IPS-18c (cell line): ENCODE data around the gene CEP164.

Experiments
- H3K4me3 ChIP-seq: 2 replicates; pipeline ENCODE4 v1.7.0; 2013; ENCODE audit warnings: low read depth, mild to moderate bottlenecking, low read length, moderate library complexity; ENCODE audit not compliant: insufficient read depth
- H3K9me3 ChIP-seq: one replicate; pipeline ENCODE4 v1.6.1; 2013; ENCODE audit warnings: mild to moderate bottlenecking, low read length, moderate library complexity; ENCODE audit not compliant: control insufficient read depth, insufficient read depth

Gene CEP164

DNA sequence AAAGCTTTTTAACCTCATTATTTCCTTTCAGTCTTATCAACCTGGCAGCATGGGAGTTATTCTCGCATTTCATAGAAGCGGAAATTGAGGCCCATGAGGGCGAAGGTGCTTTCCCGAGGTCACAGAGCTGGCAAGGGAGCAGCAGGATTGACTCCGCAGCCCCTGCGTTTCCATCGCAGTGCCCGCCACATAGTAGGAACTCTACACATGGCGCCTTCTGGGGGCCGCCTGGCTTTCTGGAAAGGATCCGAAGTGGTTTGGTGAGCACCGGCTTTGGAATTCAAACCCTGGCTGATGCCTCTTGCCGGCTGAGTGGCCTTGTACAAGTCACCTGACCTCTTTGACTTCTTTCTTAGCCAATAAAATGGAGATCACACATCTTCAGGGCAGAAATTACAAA, 93.4 kb downstream of the CEP164 start:
- Histone ChIP-seq H3K9me3 (no peaks in the 10 kb centered on the region), H3K4me3 (no peak overlapping the region)

GRCh38 chr11:117421476-117421875, 93.8 kb downstream of the CEP164 start:
- H3K4me3 ChIP-seq = no peak overlapping the region
- no peaks in the 10 kb centered on the region for H3K9me3 ChIP-seq

DNA sequence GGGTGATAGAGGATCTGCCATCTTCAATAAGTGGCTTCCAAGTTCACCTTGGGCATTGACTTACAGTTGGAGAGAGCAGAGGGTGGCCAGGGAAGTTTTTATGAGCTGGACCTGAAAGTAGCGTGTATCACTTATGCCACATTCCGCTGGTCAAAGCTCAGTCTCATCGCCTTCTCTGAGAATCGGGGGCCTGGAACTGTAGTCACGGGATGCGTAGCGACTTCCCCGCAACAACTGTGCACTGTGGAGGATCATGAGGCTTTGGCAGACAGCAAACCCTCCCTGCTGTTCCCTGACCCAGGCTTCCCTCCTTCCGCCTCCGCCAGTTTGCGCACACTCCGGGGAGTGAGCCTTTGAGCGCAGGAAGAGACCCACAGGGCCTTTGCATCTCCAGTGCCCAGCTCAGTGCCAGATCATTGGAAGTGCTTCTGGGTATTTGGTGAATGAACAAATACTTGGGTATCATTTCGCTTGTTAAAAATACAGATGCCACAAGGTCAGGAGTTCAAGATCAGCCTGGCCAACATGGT, 95.5 kb downstream of the CEP164 start:
- no peak overlapping the region for H3K4me3 ChIP-seq
- no peaks in the 10 kb centered on the region for H3K9me3 ChIP-seq

DNA sequence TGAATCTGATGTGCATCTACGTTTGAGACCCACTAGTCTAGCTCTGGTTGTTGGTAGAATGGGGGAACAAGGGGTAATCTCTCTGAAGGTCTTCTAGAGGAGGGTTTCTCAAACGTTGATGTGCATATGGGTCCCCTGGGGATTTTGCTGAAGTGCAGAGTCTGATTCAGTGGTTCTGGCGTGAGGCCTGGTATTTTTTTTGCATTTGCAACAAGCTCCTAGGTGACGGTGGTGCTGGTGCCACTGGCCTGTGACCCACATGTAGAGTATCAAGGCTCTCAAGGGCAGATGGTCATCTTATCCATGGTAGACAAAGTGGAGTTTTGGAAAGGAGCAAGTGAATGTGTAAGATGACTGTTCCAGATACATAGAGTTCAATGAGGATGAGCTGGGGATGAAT, 97.1 kb downstream of the CEP164 start:
- Histone ChIP-seq H3K9me3 (no peaks in the 10 kb centered on the region), H3K4me3 (no peak overlapping the region)

GRCh38 chr11:117425679-117426296, 98.1 kb downstream of the CEP164 start:
- H3K4me3 ChIP-seq = no peak overlapping the region
- H3K9me3 ChIP-seq = no peaks in the 10 kb centered on the region

DNA sequence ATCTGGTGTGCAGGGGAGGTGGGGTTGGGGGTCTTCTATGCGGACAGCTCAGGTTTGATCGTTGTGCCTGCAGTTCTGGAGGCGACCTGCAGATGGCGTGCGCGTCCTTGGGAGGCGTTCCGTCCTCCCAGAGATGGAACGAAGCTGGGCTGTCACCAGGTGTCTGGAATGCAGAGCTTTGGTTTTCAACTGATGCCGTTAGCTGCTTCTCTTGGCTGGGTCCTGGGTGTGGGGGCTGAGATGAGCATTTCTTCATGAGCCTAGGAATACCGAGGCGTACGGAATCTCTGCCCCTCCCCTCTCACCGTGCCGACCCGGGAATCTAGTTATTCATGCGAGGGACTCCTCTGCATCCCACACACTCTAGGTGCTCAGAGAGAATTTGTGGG, 98.6 kb downstream of the CEP164 start:
- Histone ChIP-seq H3K4me3 (no peak overlapping the region), H3K9me3 (no peaks in the 10 kb centered on the region)

- H3K4me3 ChIP-seq = no peak overlapping the region
- H3K9me3 ChIP-seq = no peaks in the 10 kb centered on the region
Measured at GRCh38 chr11:117426941-117427340, 99.3 kb downstream of the CEP164 start.

- Histone ChIP-seq H3K4me3 (no peak overlapping the region), H3K9me3 (no peaks in the 10 kb centered on the region)
Measured at GRCh38 chr11:117427356-117427874, 99.8 kb downstream of the CEP164 start.

DNA sequence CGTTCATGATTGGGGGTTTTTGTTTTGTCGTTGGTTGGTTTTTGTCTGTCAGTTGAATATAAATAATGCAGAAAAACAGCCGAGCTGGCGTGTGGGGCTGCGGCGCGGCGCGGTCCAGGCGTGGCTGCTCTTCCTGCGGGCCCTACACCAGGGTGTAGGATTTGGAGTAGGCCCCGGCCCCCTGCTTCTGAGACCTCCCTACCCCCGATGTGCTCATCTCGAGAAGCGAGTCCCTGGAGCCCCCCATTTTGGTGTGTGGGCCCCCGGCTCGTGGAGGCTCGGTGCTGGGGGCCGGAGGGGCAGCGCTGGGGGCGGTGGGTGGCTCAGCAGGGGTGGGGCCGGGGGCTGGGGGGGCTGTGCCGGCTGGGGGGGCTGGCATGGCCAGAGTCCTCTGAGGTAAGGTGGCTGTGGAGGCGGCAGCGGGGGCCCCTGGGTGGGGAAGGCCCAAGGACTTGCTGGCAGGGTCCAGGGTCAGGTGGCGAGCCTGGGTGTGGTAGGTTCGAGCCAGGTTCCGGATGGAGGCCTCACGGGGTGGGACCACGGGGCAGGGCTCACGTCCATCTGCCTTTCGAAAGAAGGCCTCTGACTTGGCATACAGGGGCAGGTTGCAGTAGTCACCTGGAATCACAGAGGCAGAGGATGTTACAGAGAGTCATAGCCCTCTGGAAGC, 100.7 kb downstream of the CEP164 start:
- Histone ChIP-seq H3K9me3 (no peaks in the 10 kb centered on the region), H3K4me3 (no peak overlapping the region)

DNA sequence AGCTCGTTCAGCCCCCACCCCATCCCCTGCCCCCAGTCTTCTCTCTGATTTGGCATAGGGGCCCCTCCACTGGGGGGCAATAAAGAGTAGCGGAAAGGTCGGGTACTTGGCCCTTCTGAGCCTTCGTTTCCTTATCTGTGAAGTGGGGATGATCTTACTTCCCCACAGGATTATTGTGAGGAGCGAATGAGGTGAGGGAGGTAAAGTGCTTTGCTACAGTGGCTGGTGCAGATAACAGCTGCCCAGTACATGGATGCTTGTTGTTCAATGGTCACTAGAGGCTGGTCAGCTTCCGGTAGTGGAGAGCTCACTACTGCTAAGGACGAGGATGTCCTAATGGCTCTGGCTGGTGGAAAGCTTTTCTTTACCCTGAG, 101.2 kb downstream of the CEP164 start:
- Histone ChIP-seq H3K4me3 (no peak overlapping the region), H3K9me3 (no peaks in the 10 kb centered on the region)

- H3K4me3 ChIP-seq = no peak overlapping the region
- H3K9me3 ChIP-seq = no peaks in the 10 kb centered on the region
Measured at GRCh38 chr11:117430293-117430955, 102.8 kb downstream of the CEP164 start.

DNA sequence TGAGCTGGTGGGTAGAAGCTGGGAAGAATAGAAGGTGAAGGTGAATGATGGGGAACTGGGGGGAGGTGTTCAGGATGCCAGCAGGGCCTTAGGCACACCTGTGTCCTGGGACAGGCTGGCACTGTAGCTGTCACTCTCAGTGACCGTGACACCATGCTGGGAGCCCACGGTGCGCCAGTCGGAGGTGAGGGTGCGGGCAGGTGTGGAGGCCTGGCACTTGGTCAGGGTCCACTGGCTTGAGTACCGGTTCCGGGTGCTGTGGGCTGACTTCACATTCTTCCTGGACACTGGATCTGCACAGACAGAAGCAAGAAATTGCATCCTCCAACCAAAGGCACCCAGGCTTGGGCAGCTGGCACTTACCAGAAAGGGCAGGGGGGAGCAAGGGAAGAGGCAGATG, 103.8 kb downstream of the CEP164 start:
- Histone ChIP-seq H3K4me3 (no peak overlapping the region), H3K9me3 (no peaks in the 10 kb centered on the region)

- no peak overlapping the region for H3K4me3 ChIP-seq
- no peaks in the 10 kb centered on the region for H3K9me3 ChIP-seq
Measured at GRCh38 chr11:117433717-117434116, 106.1 kb downstream of the CEP164 start.

- Histone ChIP-seq H3K4me3 (no peak overlapping the region), H3K9me3 (no peaks in the 10 kb centered on the region)
Measured at GRCh38 chr11:117434481-117434880, 106.8 kb downstream of the CEP164 start.

GRCh38 chr11:117435326-117435725, 107.7 kb downstream of the CEP164 start:
- H3K4me3 ChIP-seq = no peak overlapping the region
- no peaks in the 10 kb centered on the region for H3K9me3 ChIP-seq

DNA sequence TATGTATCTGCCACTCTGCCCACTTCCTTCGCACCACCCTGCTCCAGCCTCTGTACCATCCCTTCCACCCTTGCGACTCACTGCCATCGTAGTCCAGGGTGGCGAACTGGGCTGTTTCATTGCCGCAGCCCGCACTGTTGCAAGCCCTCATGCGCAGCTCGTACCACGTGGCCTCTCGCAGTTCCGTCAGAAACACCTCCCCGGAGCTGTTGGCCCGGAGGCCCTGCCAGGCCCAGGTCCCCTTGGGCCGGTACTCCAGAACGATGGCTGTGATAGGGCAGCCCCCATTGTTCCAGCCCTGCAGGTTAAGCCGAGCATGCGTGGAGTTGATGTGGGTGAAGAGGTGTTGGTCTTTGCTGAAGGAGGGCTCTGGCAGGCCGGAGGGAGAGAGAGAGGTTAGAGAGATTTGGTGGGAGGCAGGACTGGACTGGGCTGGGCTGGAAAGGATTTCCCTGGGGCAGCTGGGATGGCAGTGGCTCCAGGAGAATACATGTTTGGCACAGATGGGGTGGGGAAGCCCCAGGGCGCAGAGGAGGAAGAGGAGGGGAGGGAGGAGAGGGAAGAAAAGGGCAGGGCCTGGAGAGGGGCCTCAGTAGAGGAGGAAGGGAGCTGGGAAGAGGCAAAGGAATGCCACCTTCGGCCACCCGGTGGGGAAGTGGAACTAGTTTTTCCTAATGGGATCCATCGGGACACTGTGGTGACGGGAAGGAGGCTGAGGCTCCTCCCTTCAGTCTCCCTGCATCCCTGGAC, 109.6 kb downstream of the CEP164 start:
- H3K4me3 ChIP-seq = no peak overlapping the region; the same call in 1 of the 2 replicates
- H3K9me3 ChIP-seq = no peaks in the 10 kb centered on the region

GRCh38 chr11:117437791-117438130, 110.1 kb downstream of the CEP164 start:
- Histone ChIP-seq H3K9me3 (no peaks in the 10 kb centered on the region), H3K4me3 (no peak overlapping the region)
